ENCODE results near the gene C11orf24. TPM values are rescaled to one million over a fixed set of nuclear protein-coding genes. Genes with fewer than 3 reads are reported as not detected.

C11orf24 gene
- total RNA-seq, 1 experiment from 2014 or later, result 37.8 TPM

DNA sequence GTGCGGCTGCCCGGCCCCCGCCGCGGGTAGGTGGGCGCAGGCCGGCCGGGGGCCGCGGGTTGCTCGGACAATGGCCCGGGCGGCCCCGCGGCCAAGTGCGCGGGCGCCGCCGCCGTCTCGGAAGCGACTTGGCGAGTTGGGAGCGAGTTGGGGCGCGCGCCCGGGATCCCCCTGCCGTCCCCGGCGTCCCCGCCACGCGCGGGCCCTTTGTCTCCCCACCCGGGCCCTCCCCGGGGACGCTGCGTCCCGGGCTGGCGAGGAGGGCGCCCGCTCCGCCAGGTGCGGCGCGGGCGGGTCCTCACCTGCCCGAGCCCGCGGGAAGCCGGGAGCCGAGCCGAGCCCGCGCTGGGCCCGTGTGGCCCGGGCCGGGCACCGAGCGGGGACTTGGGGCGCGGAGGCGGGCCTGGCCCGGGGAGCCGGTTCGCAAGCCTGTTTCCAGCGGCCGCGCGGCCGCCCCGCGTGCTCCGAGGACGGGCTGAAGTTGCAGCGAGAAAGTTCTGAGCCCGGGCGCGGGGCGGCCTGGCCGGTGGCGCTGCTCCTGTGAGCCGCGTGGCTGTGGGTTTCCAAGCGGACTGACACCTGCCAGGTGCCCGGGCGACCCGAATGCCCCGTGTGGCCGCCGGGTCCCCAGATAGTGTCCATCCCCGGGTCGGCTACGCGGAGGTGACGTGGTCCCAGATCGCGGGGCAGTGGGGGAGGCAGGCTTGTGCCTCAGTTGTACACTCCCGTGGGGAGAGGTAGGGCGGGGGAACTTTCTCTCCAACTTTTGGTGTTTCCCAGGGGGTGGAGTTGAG, 41.2 kb upstream of the C11orf24 start:
- TF ChIP-seq ZFX (IDR thresholded peaks at IDR 0.05) (peak; percentile 89), POLR2A (IDR thresholded peaks at IDR 0.05; ENCODE audit: borderline replicate concordance, extremely low read depth, insufficient read depth, insufficient read length) (no peak)
- peak overlapping the region; percentile 93 for H3K27ac ChIP-seq (ENCODE audit: low read depth, low read length)
- H4K20me1 ChIP-seq (ENCODE audit: insufficient read depth), result no peaks in the 10 kb centered on the region
- H3K27me3 ChIP-seq (ENCODE audit: insufficient read depth, low read length), result no peaks in the 10 kb centered on the region
- peaks cover 39 to 66% of the 10 kb centered on the region in 2 experiments for H3K4me1 ChIP-seq (ENCODE audit: control insufficient read depth in 1 of 2, insufficient read depth in 2 of 2, low read length in 2 of 2)
- peaks cover 51% of the 10 kb centered on the region for H3K79me2 ChIP-seq (ENCODE audit: insufficient read depth, low read length)
- no peak for DNase-seq (ENCODE audit: low read depth, low spot score)
- H3K36me3 ChIP-seq (ENCODE audit: control insufficient read depth in 1 of 2, insufficient read depth in 2 of 2, low read length in 2 of 2), result no peaks in the 10 kb centered on the region
- peak overlapping the region; percentile 86 for H3K4me2 ChIP-seq (ENCODE audit: low read length)
- peak overlapping the region; percentile 92 for H3K9ac ChIP-seq (ENCODE audit: low read length)
- H3K9me3 ChIP-seq (ENCODE audit: control insufficient read depth in 1 of 2, insufficient read depth in 1 of 2, low read depth in 1 of 2, low read length in 2 of 2), result no peaks in the 10 kb centered on the region
- ATAC-seq, result peak; percentile 8
- ChIA-PET RAD21 (ENCODE audit: low non-redundant PET in 1 of 2, low total read pairs in 2 of 2, uncharacterized antibody in 2 of 2, unreplicated experiment in 2 of 2) (no interaction called here), POLR2A (no interaction called here), CTCF (no interaction called here)
- H3K9me2 ChIP-seq (ENCODE audit: insufficient read depth), result no peaks in the 10 kb centered on the region
- peak overlapping the region; percentile 69 to 95 for H3K4me3 ChIP-seq (replicated peaks in 1 of 2; ENCODE audit: low read depth in 1 of 2, low read length in 2 of 2)
- H2AFZ ChIP-seq (ENCODE audit: low read depth, low read length, poor library complexity, severe bottlenecking), result no peak overlapping the region
- no TSS peak for BruUV-seq (replicated peaks)
- intact Hi-C loops (cut with micrococcal nuclease), result loop anchor here (10.0 kb wide), 1 partner anchor 72 kb away; no protein-coding TSS in a partner anchor

DNA sequence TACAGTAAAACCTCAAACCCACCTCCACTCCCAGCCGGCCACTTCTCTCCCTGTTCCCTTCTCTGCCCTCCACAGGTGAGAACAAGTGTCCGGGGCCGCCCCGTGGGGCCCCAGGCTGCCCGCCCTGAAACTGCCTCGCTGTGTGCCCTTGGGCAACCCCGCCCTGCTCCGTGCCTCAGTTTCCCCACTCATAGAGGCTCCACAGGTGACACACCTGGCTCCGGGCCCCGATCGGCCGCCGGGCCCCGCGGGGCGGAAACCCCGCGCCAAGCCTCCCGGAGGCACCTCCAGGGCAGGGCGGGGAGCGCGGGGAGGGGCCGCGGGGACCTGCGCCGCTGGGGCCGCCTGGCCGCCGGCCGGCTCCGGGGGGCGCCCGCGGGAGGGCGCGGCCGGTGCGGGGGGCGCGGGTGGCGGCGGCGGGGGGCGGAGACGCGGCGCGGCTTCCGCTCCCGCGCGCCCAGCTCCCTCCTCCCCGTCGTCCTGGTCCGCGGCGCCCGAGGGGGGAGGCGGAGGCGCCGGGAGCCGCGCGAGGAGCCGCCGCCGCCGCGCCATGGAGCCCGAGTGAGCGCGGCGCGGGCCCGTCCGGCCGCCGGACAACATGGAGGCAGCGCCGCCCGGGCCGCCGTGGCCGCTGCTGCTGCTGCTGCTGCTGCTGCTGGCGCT, 40.5 kb upstream of the C11orf24 start, which contains the start of gene LRP5:
LRP5 (plus strand) TSS at position 475 of the 663 bp plus-strand sequence; CDS start at position 599, 124 bp downstream.
- Histone ChIP-seq H2AFZ (ENCODE audit: low read depth, low read length, poor library complexity, severe bottlenecking) (no peak within 1 kb of the TSS), H4K20me1 (ENCODE audit: insufficient read depth) (no peaks in the 10 kb centered on the region), H3K27ac (ENCODE audit: low read depth, low read length) (peak within 1 kb of the TSS; percentile 93), H3K36me3 (ENCODE audit: control insufficient read depth in 1 of 2, insufficient read depth in 2 of 2, low read length in 2 of 2) (no peaks in the 10 kb centered on the region), H3K4me2 (ENCODE audit: low read length) (peak within 1 kb of the TSS; percentile 86), H3K9me3 (ENCODE audit: control insufficient read depth in 1 of 2, insufficient read depth in 1 of 2, low read depth in 1 of 2, low read length in 2 of 2) (no peaks in the 10 kb centered on the region), H3K27me3 (ENCODE audit: insufficient read depth, low read length) (no peaks in the 10 kb centered on the region), H3K4me3 (replicated peaks in 1 of 2; ENCODE audit: low read depth in 1 of 2, low read length in 2 of 2) (peak within 1 kb of the TSS; percentile 69 to 95), H3K79me2 (ENCODE audit: insufficient read depth, low read length) (peaks cover 43% of the 10 kb centered on the region), H3K4me1 (ENCODE audit: control insufficient read depth in 1 of 2, insufficient read depth in 2 of 2, low read length in 2 of 2) (peaks cover 33 to 60% of the 10 kb centered on the region in 2 experiments), H3K9ac (ENCODE audit: low read length) (peak within 1 kb of the TSS; percentile 92), H3K9me2 (ENCODE audit: insufficient read depth) (no peaks in the 10 kb centered on the region)
- BruUV-seq (replicated peaks), result no TSS peak
- DNase-seq (ENCODE audit: low read depth, low spot score), result no peak
- CTCF ChIA-PET, result no interaction called here
- RAD21 ChIA-PET (ENCODE audit: low non-redundant PET in 1 of 2, low total read pairs in 2 of 2, uncharacterized antibody in 2 of 2, unreplicated experiment in 2 of 2), result no interaction called here
- peak; percentile 55 for ATAC-seq
- intact Hi-C loops (cut with micrococcal nuclease), result loop anchor here (10.0 kb wide), 1 partner anchor 73 kb away; no protein-coding TSS in a partner anchor
- POLR2A ChIA-PET, result no interaction called here
- TF ChIP-seq, protein P1, sequence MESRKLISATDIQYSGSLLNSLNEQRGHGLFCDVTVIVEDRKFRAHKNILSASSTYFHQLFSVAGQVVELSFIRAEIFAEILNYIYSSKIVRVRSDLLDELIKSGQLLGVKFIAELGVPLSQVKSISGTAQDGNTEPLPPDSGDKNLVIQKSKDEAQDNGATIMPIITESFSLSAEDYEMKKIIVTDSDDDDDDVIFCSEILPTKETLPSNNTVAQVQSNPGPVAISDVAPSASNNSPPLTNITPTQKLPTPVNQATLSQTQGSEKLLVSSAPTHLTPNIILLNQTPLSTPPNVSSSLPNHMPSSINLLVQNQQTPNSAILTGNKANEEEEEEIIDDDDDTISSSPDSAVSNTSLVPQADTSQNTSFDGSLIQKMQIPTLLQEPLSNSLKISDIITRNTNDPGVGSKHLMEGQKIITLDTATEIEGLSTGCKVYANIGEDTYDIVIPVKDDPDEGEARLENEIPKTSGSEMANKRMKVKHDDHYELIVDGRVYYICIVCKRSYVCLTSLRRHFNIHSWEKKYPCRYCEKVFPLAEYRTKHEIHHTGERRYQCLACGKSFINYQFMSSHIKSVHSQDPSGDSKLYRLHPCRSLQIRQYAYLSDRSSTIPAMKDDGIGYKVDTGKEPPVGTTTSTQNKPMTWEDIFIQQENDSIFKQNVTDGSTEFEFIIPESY (IDR thresholded peaks at IDR 0.05; ENCODE audit: extremely low read depth, insufficient replicate concordance, low read length), result no peak
- no peak for TF ChIP-seq EGR1 (IDR thresholded peaks at IDR 0.05; ENCODE audit: low read depth)
- no peak for TF ChIP-seq JUND (IDR thresholded peaks at IDR 0.05)
- no peak for TF ChIP-seq POLR2A (IDR thresholded peaks at IDR 0.05; ENCODE audit: borderline replicate concordance, extremely low read depth, insufficient read depth, insufficient read length)
- TF ChIP-seq FOSL1 (IDR thresholded peaks at IDR 0.05; ENCODE audit: low read depth), result no peak
